Spleen (tissue), 7 donors: ENCODE measurements around the gene RNASEH2B.

Experiments
- POLR2A ChIP-seq, 3 donors: fragments of 450-650 bp; IDR thresholded peaks; one replicate each; pipeline ENCODE4 v1.5.1; 2017; ENCODE audit warnings: antibody characterized with exemption in 3 of 3, mild to moderate bottlenecking in 1 of 3
- TF ChIP-seq, protein P1 (sequence below), 11 experiments: fragments of 200-600 bp in 7 of 11; fragments of 450-650 bp in 4 of 11; sonication (generic) in 4 of 11; IDR thresholded peaks in 8 of 11; conservative IDR thresholded peaks in 3 of 11; 1 replicate in 7 of 11; 2 replicates in 4 of 11; pipeline versions ENCODE4 v1.4.0 to v1.8.0; 2016 to 2021; ENCODE audit warnings: antibody characterized with exemption in 11 of 11, inconsistent platforms in 4 of 11, mild to moderate bottlenecking in 1 of 11
- donor health status: DM: no; HTN: no; CAD: no; lungs with moderate emphysema.
- donor health status: DM: no; HTN: no; CAD: no.
- donor health status: DM: no; HTN: no; CAD: no.

DNA sequence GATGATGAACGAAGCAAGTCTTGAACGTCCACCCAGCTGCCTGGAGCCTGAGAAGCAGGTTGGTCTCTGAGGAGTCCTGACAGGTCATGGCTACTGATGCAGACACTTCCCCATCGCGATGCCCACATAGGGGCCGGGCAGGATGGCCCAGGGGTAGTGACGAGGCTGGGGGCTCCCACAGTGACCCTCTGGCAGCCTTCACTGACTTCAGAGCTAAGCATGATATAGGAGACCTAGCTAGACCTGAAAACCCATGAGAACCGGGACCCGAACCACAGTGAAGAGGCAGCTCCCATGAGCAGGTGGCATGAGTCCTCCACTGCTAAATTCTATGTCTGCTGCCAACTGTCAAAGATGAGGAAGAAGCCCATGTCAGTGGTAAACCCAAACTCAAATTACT, 91.7 kb downstream of the RNASEH2B start:
- TF ChIP-seq POLR2A (IDR thresholded peaks at IDR 0.05) = no peak
- TF ChIP-seq, protein P1, sequence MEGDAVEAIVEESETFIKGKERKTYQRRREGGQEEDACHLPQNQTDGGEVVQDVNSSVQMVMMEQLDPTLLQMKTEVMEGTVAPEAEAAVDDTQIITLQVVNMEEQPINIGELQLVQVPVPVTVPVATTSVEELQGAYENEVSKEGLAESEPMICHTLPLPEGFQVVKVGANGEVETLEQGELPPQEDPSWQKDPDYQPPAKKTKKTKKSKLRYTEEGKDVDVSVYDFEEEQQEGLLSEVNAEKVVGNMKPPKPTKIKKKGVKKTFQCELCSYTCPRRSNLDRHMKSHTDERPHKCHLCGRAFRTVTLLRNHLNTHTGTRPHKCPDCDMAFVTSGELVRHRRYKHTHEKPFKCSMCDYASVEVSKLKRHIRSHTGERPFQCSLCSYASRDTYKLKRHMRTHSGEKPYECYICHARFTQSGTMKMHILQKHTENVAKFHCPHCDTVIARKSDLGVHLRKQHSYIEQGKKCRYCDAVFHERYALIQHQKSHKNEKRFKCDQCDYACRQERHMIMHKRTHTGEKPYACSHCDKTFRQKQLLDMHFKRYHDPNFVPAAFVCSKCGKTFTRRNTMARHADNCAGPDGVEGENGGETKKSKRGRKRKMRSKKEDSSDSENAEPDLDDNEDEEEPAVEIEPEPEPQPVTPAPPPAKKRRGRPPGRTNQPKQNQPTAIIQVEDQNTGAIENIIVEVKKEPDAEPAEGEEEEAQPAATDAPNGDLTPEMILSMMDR (IDR thresholded peaks at IDR 0.05 in 8 of 11, conservative IDR thresholded peaks at IDR 0.05 in 3 of 11) = no peak
